Choroid plexus epithelial cell (primary cell): ENCODE results near the gene KHDRBS2.

Experiments
- DNase-seq: peaks from one replicate; pipeline ENCODE4 v3.0.0-alpha.2; 2010; ENCODE audit warnings: low read depth
- H3K4me3 ChIP-seq: 2 replicates; pipeline ENCODE4 v1.5.1; 2011; ENCODE audit warnings: low read depth, mild to moderate bottlenecking, control low read depth, low read length, moderate library complexity
- TF ChIP-seq, protein P1 (sequence below): conservative IDR thresholded peaks from 2 replicates; pipeline ENCODE4 v1.5.1; 2011; ENCODE audit warnings: low read depth, mild to moderate bottlenecking, control low read depth, inconsistent platforms, low read length, moderate library complexity

KHDRBS2 gene

GRCh38 chr6:62288562-62288961 is 2.5 kb upstream of the KHDRBS2 start:
- DNase-seq, result no peak

GRCh38 chr6:62286470-62286843 is 432 bp upstream of the KHDRBS2 start:
- TF ChIP-seq, protein P1, sequence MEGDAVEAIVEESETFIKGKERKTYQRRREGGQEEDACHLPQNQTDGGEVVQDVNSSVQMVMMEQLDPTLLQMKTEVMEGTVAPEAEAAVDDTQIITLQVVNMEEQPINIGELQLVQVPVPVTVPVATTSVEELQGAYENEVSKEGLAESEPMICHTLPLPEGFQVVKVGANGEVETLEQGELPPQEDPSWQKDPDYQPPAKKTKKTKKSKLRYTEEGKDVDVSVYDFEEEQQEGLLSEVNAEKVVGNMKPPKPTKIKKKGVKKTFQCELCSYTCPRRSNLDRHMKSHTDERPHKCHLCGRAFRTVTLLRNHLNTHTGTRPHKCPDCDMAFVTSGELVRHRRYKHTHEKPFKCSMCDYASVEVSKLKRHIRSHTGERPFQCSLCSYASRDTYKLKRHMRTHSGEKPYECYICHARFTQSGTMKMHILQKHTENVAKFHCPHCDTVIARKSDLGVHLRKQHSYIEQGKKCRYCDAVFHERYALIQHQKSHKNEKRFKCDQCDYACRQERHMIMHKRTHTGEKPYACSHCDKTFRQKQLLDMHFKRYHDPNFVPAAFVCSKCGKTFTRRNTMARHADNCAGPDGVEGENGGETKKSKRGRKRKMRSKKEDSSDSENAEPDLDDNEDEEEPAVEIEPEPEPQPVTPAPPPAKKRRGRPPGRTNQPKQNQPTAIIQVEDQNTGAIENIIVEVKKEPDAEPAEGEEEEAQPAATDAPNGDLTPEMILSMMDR, result no peak
- no peak overlapping the region for H3K4me3 ChIP-seq
- DNase-seq, result no peak

More at GRCh38 chr6:62288562-62288961, 2.5 kb upstream of the KHDRBS2 start:
- no peak overlapping the region for H3K4me3 ChIP-seq
- TF ChIP-seq, protein P1, result no peak

DNA sequence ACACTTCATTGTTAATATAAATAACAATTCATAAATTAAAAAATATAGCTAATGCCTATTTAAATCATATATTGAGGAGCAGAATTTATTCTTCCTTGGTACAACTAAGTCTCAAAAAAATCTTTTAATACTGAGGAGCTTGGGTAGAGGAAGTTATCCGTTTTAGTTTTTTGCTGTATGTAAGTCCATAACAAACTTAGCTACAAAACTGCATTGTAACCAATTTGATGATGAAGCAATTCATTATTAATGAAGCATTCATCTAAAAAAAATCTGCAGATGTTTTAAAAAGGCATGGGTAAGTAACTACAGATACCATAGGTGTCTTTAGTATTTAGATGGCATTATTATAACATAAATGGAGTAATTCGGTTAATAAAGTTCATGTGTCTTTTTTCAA is 1.3 kb downstream of the KHDRBS2 start:
- no peak overlapping the region for H3K4me3 ChIP-seq
- TF ChIP-seq, protein P1, result no peak

GRCh38 chr6:62283796-62284411 is 2.1 kb downstream of the KHDRBS2 start:
- DNase-seq, result peak; percentile 32
- H3K4me3 ChIP-seq, result no peak overlapping the region
- TF ChIP-seq, protein P1, result peak; percentile 45

More for the DNA sequence above, 1.3 kb downstream of the KHDRBS2 start:
- no peak for DNase-seq

DNA sequence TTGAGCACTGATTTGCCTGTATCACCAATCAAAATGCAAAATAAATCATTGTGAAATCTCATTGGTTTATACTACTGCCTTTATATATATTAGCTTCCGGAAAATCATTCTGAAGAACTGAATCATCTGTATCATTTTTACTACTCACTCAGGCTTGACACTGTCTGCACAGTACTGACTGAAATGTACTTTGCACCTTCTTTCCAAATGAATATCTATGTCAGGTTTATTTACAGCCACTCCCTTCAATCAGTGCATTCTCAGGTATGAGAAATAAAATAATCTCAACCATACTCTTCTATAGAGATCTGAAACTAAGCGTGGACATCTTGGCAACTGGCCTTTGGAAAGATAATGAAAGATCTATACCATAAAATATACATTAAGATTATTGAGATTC is 2.7 kb downstream of the KHDRBS2 start:
- DNase-seq, result no peak
- TF ChIP-seq, protein P1, result no peak
- no peak overlapping the region for H3K4me3 ChIP-seq

DNA sequence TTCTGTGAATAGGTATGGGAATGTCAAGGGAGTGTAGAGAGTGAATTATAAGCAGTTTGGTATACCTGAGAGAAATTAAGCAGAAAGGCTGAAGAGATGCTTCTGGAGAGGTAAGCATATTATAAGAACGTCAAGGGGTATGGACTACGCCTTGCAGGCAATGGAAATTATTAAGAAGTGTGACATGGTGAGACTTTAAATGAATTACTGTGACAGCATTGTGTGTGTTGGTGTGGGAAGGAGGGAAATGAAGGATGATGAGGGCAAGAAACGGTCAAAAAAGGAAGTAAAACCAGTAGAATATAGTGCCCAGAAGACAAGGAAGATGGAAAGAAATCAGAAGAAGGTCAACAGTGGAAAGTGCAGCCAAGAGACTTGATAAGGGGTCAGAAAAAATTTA is 5.9 kb downstream of the KHDRBS2 start:
- TF ChIP-seq, protein P1, result no peak
- DNase-seq, result no peak
- H3K4me3 ChIP-seq, result no peak overlapping the region

- no peak for DNase-seq
- no peak overlapping the region for H3K4me3 ChIP-seq
- TF ChIP-seq, protein P1, result no peak
Observed at GRCh38 chr6:62272114-62272513, 13.9 kb downstream of the KHDRBS2 start.
